Lung (tissue), 12 donors: ENCODE data around the gene SLC44A1. TPM values are rescaled to one million over a fixed set of nuclear protein-coding genes. Genes with fewer than 3 reads are reported as not detected.

ENCODE experiments used
- ATAC-seq: fragments of 200-7000 bp; cut with Tn5 transposase; one replicate; pipeline ENCODE4 v1.9.1; 2020; ENCODE audit warnings: moderate number of reproducible peaks; ENCODE audit not compliant: insufficient read depth, low FRiP score
- DNase-seq, 3 donors: peaks; one replicate each; pipeline ENCODE4 v3.0.0-alpha.2; 2013 to 2017
- H3K27ac ChIP-seq, 2 donors: one replicate each; pipeline ENCODE4 v1.5.1; 2013; ENCODE audit warnings: mild to moderate bottlenecking in 2 of 2, moderate library complexity in 2 of 2, control low read depth in 1 of 2, inconsistent platforms in 1 of 2, low read depth in 1 of 2, low read length in 1 of 2
- H3K27me3 ChIP-seq, 3 donors: one replicate each; pipeline ENCODE4 v1.5.1; 2013; ENCODE audit warnings: low read length in 2 of 3; ENCODE audit not compliant: control insufficient read depth in 3 of 3, insufficient read depth in 3 of 3
- H3K36me3 ChIP-seq, 4 donors: one replicate each; pipeline ENCODE4 v1.5.1; 2013; ENCODE audit warnings: low read length in 4 of 4, mild to moderate bottlenecking in 1 of 4, moderate library complexity in 1 of 4; ENCODE audit not compliant: control insufficient read depth in 4 of 4, insufficient read depth in 4 of 4
- H3K4me1 ChIP-seq, 5 donors: one replicate each; pipeline ENCODE4 v1.5.1; 2013; ENCODE audit warnings: low read length in 5 of 5, mild to moderate bottlenecking in 2 of 5, moderate library complexity in 1 of 5; ENCODE audit not compliant: control insufficient read depth in 5 of 5, insufficient read depth in 5 of 5
- H3K4me3 ChIP-seq: one replicate; pipeline ENCODE4 v1.5.1; 2013; ENCODE audit warnings: mild to moderate bottlenecking, control low read depth, moderate library complexity
- H3K9ac ChIP-seq, 2 donors: one replicate each; pipeline ENCODE4 v1.5.1; 2013; ENCODE audit warnings: low read length in 2 of 2, control low read depth in 1 of 2; ENCODE audit not compliant: insufficient read depth in 1 of 2
- H3K9me3 ChIP-seq, 4 donors: one replicate each; pipeline ENCODE4 v1.5.1; 2013; ENCODE audit warnings: low read length in 3 of 4, mild to moderate bottlenecking in 1 of 4, moderate library complexity in 1 of 4; ENCODE audit not compliant: control insufficient read depth in 4 of 4, insufficient read depth in 3 of 4
- WGBS, 2 donors: extraction: QIAGEN DNeasy Blood & Tissue Kit; methylation state at CpG; one replicate each; pipeline ENCODE4 v1.1.7; 2013; 5-methylcytosine and 5-hydroxymethylcytosine counted together
- polyA plus RNA-seq, 2 donors: library from polyadenylated mRNA; stranded (reverse); fragments of 200-250 nt; gene quantifications; one replicate each; pipeline ENCODE4 v1.2.1, GENCODE V29; 2013
- total RNA-seq, 2 donors: library from RNA; depleted of rRNA in 1 of 2; stranded (reverse); fragments of >200 nt in 1 of 2; gene quantifications; one replicate each; pipeline ENCODE4 v1.2.1, GENCODE V29; 2014 to 2021
- TF ChIP-seq, protein P1 (sequence below): IDR thresholded peaks from 2 replicates; pipeline ENCODE4 v1.5.1; 2012; ENCODE audit warnings: mild to moderate bottlenecking; ENCODE audit errors: control extremely low read depth, extremely low read depth
- donor health status: control.
- donor health status: control.
- donor health status: Bipolar disorder and iron deficiency.
- donor health status: healthy.
- donor health status: DM: yes; HTN: yes; CAD: no.

Gene SLC44A1
- total and polyA plus RNA-seq, 4 donors: 13.0 to 61.7 (median 33.8) TPM

DNA sequence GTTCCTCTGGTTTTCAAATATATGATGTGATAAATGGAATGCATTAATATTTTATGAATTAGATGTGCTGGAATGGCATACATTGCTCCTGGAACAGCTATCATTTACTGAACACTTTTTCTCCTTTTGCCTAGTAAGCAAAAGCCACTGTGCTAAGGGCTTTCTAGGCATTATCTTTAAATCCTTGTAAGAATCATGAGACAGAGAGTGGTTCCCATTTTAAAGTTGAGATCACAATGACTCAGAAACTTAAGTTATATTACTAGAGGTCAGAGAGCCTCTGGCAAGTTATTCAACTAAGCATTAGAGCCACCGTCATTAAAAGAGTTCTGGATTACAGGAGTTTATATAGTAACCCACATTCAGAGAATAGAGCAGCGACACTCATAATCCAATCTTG, 176.7 kb downstream of the SLC44A1 start:
- H3K4me3 ChIP-seq: no peak overlapping the region
- H3K9me3 ChIP-seq: no peaks in the 10 kb centered on the region
- H3K36me3 ChIP-seq: no peaks in the 10 kb centered on the region
- TF ChIP-seq, protein P1, sequence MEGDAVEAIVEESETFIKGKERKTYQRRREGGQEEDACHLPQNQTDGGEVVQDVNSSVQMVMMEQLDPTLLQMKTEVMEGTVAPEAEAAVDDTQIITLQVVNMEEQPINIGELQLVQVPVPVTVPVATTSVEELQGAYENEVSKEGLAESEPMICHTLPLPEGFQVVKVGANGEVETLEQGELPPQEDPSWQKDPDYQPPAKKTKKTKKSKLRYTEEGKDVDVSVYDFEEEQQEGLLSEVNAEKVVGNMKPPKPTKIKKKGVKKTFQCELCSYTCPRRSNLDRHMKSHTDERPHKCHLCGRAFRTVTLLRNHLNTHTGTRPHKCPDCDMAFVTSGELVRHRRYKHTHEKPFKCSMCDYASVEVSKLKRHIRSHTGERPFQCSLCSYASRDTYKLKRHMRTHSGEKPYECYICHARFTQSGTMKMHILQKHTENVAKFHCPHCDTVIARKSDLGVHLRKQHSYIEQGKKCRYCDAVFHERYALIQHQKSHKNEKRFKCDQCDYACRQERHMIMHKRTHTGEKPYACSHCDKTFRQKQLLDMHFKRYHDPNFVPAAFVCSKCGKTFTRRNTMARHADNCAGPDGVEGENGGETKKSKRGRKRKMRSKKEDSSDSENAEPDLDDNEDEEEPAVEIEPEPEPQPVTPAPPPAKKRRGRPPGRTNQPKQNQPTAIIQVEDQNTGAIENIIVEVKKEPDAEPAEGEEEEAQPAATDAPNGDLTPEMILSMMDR: no peak
- 94 to 95% methylated on average over 2 of the region's 2 CpGs for WGBS, 2 donors
- no peak for DNase-seq
- H3K4me1 ChIP-seq: peaks cover 0 to 6% (median 4%) of the 10 kb centered on the region in 5 donors
- no peak overlapping the region for H3K9ac ChIP-seq
- ATAC-seq: no peak
- no peaks in the 10 kb centered on the region for H3K27me3 ChIP-seq
- no peak overlapping the region for H3K27ac ChIP-seq

DNA sequence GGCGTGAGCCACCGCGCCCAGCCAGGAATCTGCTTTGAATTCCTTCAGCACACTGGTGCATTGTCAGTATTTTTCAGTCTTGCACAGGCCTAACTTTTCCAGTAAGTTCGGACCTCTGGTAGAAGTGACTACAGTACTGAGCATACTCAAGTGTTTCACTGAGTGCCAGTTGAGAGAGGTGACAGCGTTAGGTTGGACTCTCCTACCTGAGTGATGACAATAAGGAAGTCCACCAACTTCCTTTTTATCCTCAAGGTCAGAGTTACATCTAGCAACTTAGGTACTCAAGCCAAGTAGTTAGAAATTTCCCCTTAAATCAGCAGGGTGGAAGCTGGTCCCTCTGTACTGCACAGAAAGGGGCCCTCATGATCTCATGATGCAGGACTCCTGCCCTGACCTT, 177.4 kb downstream of the SLC44A1 start:
- no peak overlapping the region for H3K4me3 ChIP-seq
- ATAC-seq: no peak
- H3K9me3 ChIP-seq: no peaks in the 10 kb centered on the region
- H3K9ac ChIP-seq: no peak overlapping the region
- H3K36me3 ChIP-seq: no peaks in the 10 kb centered on the region
- H3K27me3 ChIP-seq: no peaks in the 10 kb centered on the region
- no peak for DNase-seq
- TF ChIP-seq, protein P1: no peak
- H3K27ac ChIP-seq: no peak overlapping the region
- peaks cover 0 to 6% (median 4%) of the 10 kb centered on the region in 5 donors for H3K4me1 ChIP-seq
- WGBS, 2 donors: 83 to 87% methylated on average over 5 of the region's 5 CpGs

DNA sequence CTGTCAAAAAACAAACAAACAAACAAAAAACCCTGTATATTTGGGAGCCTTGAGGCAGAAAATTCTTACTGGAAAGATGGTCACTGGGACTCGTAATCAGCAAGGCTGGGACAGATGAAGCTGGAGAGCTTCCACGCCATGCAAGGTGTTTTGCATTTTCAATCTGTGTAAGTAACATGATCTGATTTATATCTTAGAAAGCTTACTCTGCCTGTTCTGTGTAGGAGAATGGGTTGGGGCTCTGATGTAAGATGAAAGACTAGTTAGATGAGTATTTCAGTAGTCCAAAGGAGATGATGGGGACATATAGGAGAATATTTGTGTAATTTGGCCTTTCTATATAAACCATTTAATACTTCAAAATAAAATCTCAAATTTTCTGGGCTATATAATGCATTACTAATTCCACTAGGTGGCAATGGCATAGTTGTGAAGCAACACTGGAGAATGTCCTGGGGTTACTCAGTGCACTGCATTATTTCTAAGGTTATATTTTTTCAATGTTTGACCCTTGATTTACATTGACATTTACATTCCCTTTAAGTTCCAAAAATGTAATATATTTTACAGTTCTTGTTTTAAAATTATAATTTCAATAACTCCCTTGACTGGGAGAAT, 181.5 kb downstream of the SLC44A1 start:
- H3K4me3 ChIP-seq: no peak overlapping the region
- no peak overlapping the region for H3K27ac ChIP-seq
- no peaks in the 10 kb centered on the region for H3K36me3 ChIP-seq
- WGBS, 2 donors: 86 to 88% methylated on average over 2 of the region's 2 CpGs
- no peak overlapping the region for H3K9ac ChIP-seq
- no peaks in the 10 kb centered on the region for H3K4me1 ChIP-seq
- no peaks in the 10 kb centered on the region for H3K27me3 ChIP-seq
- TF ChIP-seq, protein P1: peak; percentile 12
- ATAC-seq (no peak), DNase-seq (no peak)
- no peaks in the 10 kb centered on the region for H3K9me3 ChIP-seq

DNA sequence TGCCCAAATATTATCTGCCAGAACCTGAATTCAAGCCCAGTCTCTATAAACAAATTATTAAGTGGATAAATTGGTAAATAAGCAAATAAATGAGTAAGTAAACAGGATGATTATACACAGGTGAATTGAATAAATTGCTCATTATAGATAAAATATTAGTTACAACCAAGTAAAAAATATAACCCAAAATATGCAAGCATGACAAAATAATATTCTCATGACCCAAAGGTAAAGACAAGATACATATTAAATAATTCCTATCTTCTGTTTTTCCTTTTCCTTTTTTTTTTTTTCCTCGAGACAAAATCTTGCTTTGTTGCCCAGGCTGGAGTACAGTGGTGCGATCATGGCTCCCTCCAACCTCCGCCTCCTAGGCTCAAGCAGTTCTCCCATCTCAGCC, 182.2 kb downstream of the SLC44A1 start:
- no peak overlapping the region for H3K4me3 ChIP-seq
- no peaks in the 10 kb centered on the region for H3K9me3 ChIP-seq
- H3K27ac ChIP-seq: no peak overlapping the region
- H3K27me3 ChIP-seq: no peaks in the 10 kb centered on the region
- H3K36me3 ChIP-seq: no peaks in the 10 kb centered on the region
- no peak overlapping the region for H3K9ac ChIP-seq
- peaks cover 0 to 1% (median 0%) of the 10 kb centered on the region in 5 donors for H3K4me1 ChIP-seq
- WGBS, 2 donors: 92 to 94% methylated on average over 3 of the region's 3 CpGs
- ATAC-seq (no peak), DNase-seq (no peak)
- TF ChIP-seq, protein P1: no peak
